ENCODE data around the gene ATE1.

DNA sequence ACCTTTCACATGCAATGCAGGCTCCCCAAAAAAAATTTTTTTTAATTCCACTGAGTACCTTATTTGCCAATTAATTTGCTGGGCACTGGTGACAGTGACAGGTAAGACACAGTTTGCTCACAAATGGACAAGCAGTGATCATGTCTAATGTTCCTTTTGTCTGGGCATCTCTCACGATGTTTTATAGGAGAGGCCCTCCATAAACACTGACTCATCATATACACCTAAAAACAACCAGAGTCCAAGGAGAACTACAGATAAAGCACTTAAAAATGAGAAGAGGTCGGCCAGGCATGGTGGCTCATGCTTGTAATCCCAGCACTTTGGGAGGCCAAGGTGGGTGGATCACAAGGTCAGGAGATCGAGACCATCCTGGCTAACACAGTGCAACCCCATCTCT is 105.1 kb downstream of the ATE1 start:
- no peak for TF ChIP-seq SIN3A (IDR thresholded peaks at IDR 0.05; ENCODE audit: borderline replicate concordance, insufficient read depth, low read length)
- TF ChIP-seq, protein P1, sequence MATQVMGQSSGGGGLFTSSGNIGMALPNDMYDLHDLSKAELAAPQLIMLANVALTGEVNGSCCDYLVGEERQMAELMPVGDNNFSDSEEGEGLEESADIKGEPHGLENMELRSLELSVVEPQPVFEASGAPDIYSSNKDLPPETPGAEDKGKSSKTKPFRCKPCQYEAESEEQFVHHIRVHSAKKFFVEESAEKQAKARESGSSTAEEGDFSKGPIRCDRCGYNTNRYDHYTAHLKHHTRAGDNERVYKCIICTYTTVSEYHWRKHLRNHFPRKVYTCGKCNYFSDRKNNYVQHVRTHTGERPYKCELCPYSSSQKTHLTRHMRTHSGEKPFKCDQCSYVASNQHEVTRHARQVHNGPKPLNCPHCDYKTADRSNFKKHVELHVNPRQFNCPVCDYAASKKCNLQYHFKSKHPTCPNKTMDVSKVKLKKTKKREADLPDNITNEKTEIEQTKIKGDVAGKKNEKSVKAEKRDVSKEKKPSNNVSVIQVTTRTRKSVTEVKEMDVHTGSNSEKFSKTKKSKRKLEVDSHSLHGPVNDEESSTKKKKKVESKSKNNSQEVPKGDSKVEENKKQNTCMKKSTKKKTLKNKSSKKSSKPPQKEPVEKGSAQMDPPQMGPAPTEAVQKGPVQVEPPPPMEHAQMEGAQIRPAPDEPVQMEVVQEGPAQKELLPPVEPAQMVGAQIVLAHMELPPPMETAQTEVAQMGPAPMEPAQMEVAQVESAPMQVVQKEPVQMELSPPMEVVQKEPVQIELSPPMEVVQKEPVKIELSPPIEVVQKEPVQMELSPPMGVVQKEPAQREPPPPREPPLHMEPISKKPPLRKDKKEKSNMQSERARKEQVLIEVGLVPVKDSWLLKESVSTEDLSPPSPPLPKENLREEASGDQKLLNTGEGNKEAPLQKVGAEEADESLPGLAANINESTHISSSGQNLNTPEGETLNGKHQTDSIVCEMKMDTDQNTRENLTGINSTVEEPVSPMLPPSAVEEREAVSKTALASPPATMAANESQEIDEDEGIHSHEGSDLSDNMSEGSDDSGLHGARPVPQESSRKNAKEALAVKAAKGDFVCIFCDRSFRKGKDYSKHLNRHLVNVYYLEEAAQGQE (IDR thresholded peaks at IDR 0.05; ENCODE audit: insufficient read depth in 1 of 2, low read depth in 2 of 2, low read length in 2 of 2): no peak
